ENCODE measurements around the gene PPP3R1. TPM values are rescaled to one million over a fixed set of nuclear protein-coding genes. Genes with fewer than 3 reads are reported as not detected.
A peak's percentile ranks its signal among the peaks of the same experiment; 100 is the strongest.

PPP3R1 gene
- total and polyA plus RNA-seq, 9 of the 15 experiments (the other 6 are each of a cell fraction or from before 2014, with no cell fraction given) = 3.7 to 70.0 (median 24.8) TPM

DNA sequence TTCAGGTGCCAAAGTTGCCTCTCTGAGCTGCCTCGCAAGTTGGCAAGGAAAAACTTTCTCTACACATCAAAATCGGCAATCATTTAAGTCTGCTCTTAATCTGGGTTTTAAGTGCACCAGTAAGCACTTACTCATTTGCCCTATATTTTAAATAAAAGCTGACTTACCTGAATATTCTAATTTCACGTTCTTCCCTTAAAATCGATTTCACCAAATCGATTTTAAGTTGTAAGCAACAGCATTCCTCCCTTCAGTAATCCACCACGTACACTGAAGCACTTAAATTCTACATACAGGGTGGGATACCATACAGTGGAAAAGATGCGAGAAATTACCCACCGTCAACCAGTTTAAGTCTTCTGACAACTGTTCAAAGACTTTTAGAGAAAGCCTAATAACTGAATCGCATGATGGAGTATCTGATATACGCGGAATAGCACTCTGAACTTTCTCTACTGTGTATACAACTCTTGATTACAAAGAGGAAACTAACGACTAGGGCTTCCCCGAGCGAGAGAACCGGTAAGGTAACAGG, 1.6 kb downstream of the PPP3R1 start:
- FAIRE-seq (no peak), DNase-seq (ENCODE audit: extremely low read depth in 1 of 4, low spot score in 3 of 4) (no peak), ATAC-seq (peak; percentile 3)
- in situ Hi-C loops (cut with MboI) = no loop called here
- Histone ChIP-seq H3K4me3 (peak overlapping the region; percentile 75), H3K79me2 (ENCODE audit: control insufficient read depth, insufficient read depth, low read length) (peaks cover 84% of the 10 kb centered on the region), H2AFZ (ENCODE audit: low read depth, low read length) (no peak overlapping the region), H3K4me1 (replicated peaks in 1 of 2; ENCODE audit: control insufficient read depth in 2 of 2, insufficient read depth in 2 of 2, low read length in 2 of 2) (peaks cover 10 to 44% of the 10 kb centered on the region in 2 experiments; a peak in 4 of 5 replicates), H4K20me1 (replicated peaks; ENCODE audit: control insufficient read depth, insufficient read depth, low read length) (peaks cover 40% of the 10 kb centered on the region), H3K27ac (ENCODE audit: extremely low read depth, low read depth, low read length) (peak overlapping the region; percentile 97), H3K9me1 (ENCODE audit: control insufficient read depth, insufficient read depth, low read length) (no peaks in the 10 kb centered on the region), H3K4me2 (ENCODE audit: insufficient read depth, low read length) (peak overlapping the region; percentile 95), H3K9ac (ENCODE audit: insufficient read depth in 1 of 2, low read depth in 2 of 2, low read length in 2 of 2) (peak overlapping the region; percentile 93 to 98; a peak in 3 of 4 replicates), H3K9me3 (replicated peaks; ENCODE audit: control insufficient read depth, insufficient read depth, low read depth, low read length) (no peaks in the 10 kb centered on the region), H3K27me3 (ENCODE audit: control insufficient read depth in 2 of 2, insufficient read depth in 2 of 2, low read length in 2 of 2) (no peaks in the 10 kb centered on the region), H3K36me3 (ENCODE audit: control insufficient read depth, insufficient read depth, low read length) (peaks cover 23% of the 10 kb centered on the region)
- CTCF ChIA-PET (ENCODE audit: low intra/inter-chr PET ratio) = no interaction called here
- BruUV-seq (replicated peaks) = no TSS peak
- intact Hi-C loops (cut with micrococcal nuclease) = loop anchor here (1.0 to 5.0 kb wide), 2 partner anchors 32 to 107 kb away; no protein-coding TSS in a partner anchor
- WGBS (ENCODE audit: insufficient coverage, low coverage, missing lambda C conversion rate) = 2% methylated on average over 15 of the region's 15 CpGs
- POLR2A ChIA-PET = interaction anchor here (1.0 to 1.6 kb wide), 4 partner anchors 11 to 101 kb away, joined by 3 to 6 read pairs (median 4); no protein-coding TSS in a partner anchor
- TF ChIP-seq ZNF316 (IDR thresholded peaks at IDR 0.05) (peak; percentile 86), LARP7 (IDR thresholded peaks at IDR 0.05) (no peak), ESRRA (IDR thresholded peaks at IDR 0.05; ENCODE audit: borderline replicate concordance, low read depth) (no peak), NCOR1 (IDR thresholded peaks at IDR 0.05) (peak; percentile 36; the same call in 1 of the 2 replicates), SAP30 (IDR thresholded peaks at IDR 0.05; ENCODE audit: borderline replicate concordance, insufficient read depth, low read depth, low read length, poor library complexity, severe bottlenecking) (no peak), MAFG (tag; conservative IDR thresholded peaks at IDR 0.05) (peak; percentile 55), BRD4 (IDR thresholded peaks at IDR 0.05) (peak; percentile 54; the same call in 1 of the 2 replicates), ASH1L (IDR thresholded peaks at IDR 0.05; ENCODE audit: borderline replicate concordance, low read depth, partially characterized antibody) (no peak), TAL1 (IDR thresholded peaks at IDR 0.05) (no peak), CBFB (CRISPR knock-in tag; IDR thresholded peaks at IDR 0.05) (no peak), FOXK2 (conservative IDR thresholded peaks at IDR 0.05 in 1 of 2, IDR thresholded peaks at IDR 0.05 in 1 of 2; ENCODE audit: low read depth in 2 of 2) (peak in 1 of 2 experiments; percentile 46; a peak in 1 of 4 replicates)
- TF ChIP-seq, protein P1, sequence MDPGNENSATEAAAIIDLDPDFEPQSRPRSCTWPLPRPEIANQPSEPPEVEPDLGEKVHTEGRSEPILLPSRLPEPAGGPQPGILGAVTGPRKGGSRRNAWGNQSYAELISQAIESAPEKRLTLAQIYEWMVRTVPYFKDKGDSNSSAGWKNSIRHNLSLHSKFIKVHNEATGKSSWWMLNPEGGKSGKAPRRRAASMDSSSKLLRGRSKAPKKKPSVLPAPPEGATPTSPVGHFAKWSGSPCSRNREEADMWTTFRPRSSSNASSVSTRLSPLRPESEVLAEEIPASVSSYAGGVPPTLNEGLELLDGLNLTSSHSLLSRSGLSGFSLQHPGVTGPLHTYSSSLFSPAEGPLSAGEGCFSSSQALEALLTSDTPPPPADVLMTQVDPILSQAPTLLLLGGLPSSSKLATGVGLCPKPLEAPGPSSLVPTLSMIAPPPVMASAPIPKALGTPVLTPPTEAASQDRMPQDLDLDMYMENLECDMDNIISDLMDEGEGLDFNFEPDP (CRISPR knock-in tag; IDR thresholded peaks at IDR 0.05) = no peak
- TF ChIP-seq, protein P2, sequence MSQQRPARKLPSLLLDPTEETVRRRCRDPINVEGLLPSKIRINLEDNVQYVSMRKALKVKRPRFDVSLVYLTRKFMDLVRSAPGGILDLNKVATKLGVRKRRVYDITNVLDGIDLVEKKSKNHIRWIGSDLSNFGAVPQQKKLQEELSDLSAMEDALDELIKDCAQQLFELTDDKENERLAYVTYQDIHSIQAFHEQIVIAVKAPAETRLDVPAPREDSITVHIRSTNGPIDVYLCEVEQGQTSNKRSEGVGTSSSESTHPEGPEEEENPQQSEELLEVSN (IDR thresholded peaks at IDR 0.05; ENCODE audit: borderline replicate concordance in 1 of 2, extremely low read depth in 1 of 2, insufficient read depth in 1 of 2, insufficient read length in 1 of 2, low read depth in 1 of 2, low read length in 1 of 2, poor library complexity in 1 of 2, severe bottlenecking in 1 of 2) = no peak
- TF ChIP-seq, protein P3, sequence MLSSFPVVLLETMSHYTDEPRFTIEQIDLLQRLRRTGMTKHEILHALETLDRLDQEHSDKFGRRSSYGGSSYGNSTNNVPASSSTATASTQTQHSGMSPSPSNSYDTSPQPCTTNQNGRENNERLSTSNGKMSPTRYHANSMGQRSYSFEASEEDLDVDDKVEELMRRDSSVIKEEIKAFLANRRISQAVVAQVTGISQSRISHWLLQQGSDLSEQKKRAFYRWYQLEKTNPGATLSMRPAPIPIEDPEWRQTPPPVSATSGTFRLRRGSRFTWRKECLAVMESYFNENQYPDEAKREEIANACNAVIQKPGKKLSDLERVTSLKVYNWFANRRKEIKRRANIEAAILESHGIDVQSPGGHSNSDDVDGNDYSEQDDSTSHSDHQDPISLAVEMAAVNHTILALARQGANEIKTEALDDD (IDR thresholded peaks at IDR 0.05) = peak; percentile 78
- TF ChIP-seq, protein P4, sequence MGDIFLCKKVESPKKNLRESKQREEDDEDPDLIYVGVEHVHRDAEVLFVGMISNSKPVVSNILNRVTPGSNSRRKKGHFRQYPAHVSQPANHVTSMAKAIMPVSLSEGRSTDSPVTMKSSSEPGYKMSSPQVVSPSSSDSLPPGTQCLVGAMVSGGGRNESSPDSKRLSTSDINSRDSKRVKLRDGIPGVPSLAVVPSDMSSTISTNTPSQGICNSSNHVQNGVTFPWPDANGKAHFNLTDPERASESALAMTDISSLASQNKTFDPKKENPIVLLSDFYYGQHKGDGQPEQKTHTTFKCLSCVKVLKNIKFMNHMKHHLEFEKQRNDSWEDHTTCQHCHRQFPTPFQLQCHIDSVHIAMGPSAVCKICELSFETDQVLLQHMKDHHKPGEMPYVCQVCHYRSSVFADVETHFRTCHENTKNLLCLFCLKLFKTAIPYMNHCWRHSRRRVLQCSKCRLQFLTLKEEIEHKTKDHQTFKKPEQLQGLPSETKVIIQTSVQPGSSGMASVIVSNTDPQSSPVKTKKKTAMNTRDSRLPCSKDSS (IDR thresholded peaks at IDR 0.05; ENCODE audit: low read depth, partially characterized antibody) = no peak
- TF ChIP-seq, protein P5, sequence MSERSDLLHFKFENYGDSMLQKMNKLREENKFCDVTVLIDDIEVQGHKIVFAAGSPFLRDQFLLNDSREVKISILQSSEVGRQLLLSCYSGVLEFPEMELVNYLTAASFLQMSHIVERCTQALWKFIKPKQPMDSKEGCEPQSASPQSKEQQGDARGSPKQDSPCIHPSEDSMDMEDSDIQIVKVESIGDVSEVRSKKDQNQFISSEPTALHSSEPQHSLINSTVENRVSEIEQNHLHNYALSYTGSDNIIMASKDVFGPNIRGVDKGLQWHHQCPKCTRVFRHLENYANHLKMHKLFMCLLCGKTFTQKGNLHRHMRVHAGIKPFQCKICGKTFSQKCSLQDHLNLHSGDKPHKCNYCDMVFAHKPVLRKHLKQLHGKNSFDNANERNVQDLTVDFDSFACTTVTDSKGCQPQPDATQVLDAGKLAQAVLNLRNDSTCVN (CRISPR knock-in tag; IDR thresholded peaks at IDR 0.05) = no peak

Data from K562 (cell line).